NCI-H1930 (cell line): Measurements from ENCODE around the gene SPATS2.
A peak's percentile ranks its signal among the peaks of the same experiment; 100 is the strongest.

Experiments
- DNase-seq, 2 experiments: peaks; one replicate each; lab custom pipeline; 2025; lab: John Stamatoyannopoulos, UW

The SPATS2 gene

DNA sequence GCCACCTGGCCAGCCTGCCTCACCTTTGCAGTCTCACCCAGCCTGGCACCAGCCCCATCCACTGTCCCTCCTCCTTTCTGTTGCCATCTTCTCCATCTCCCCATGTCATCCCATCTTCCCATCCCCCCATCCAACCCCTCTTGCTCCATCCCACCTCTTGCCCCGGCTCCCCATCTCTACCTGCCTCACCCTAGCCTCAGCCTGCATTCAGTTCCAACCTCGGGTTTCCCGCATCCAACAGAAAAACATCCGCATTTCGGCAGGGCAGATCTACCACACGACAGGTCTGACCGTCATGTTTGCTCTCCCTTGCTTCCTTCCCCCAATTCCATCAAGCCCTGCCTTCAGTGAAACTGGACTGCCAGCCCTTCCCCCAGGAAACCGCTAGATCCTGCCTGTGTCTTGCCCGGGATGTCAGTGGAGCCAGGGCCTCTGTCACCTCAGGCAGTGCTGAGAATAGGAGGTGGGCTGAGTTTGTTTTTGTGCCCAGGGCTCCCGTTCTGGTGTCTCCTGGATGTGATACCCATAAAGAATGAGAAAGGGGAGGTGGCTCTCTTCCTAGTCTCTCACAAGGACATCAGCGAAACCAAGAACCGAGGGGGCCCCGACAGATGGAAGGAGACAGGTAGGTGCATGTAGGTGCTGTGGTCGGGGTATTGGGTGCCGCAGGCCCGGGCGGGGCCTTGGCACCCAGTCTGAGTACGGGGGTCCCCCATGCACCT lies 174.0 kb downstream of the SPATS2 start:
- DNase-seq, result no peak

DNA sequence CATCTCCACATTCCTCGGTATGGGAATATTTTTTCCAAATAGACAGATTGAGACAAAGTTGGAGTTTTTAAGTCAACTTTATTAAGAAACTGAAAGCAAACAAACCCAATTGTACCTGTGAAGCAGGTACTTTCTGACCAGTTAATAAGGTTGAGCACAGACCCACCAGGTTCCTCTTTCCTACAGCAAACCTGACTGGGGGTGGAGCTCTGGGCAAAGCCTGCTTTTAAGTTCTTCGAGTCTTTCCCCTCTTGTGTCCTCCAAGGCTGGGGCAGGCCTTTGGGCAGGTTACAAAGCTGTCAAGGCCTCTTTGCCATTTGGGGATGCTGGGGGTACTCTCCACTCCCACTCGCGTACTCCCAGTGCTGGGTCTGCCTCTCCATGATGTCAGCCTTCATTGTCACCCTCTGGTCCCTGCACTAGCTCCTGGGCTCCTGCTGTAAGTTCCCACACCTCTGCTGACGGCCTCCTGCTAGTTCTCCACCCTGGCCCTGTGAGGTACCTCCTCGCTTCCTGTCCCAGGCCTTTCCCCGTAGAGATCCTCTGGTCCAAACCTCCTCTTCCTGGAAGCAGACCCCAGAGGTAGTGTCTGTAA lies 174.7 kb downstream of the SPATS2 start:
- DNase-seq, result no peak

DNA sequence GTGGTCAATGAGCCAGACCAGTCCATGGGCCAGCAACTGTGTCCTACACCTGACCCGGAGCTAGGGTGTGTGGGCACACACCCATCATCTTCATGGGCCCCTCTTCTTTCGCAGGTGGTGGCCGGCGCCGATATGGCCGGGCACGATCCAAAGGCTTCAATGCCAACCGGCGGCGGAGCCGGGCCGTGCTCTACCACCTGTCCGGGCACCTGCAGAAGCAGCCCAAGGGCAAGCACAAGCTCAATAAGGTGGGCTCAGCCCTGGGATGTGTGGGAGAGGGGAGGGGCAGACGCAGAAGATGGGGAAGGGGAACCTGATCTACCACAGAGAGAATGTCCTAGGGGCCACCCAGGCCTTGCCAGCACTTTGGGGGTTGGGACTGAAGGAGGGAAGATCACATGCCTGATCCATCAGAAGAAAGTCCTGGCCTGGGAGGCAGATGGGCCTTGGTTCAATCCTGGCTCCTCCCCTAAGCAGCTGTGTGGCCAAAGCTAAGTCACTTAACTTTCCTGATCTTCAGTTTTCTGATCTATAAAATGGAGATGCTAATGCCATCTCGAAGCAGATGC lies 175.4 kb downstream of the SPATS2 start:
- DNase-seq, result no peak

DNA sequence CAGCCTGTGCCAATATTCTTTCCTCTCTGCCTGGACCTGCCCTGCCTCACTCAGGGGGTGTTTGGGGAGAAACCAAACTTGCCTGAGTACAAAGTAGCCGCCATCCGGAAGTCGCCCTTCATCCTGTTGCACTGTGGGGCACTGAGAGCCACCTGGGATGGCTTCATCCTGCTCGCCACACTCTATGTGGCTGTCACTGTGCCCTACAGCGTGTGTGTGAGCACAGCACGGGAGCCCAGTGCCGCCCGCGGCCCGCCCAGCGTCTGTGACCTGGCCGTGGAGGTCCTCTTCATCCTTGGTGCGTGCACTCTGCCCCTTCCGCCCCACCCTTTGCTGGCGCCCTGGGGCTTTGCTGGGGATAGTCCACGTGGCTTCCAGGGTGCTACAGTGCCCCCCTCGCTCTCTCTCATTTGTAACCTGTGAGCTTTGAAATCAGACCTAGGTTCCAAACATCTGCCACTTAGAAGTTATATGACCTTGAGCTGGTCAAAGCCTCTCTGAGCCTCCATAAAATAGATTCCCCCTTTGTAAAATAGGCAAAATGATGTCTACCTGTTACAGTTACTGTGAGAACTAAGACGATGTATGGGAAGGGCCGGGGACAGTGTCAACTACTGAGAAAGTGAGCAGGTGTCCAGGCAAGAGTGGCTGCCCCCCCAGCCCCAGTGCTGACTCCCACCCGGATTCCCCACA lies 176.1 kb downstream of the SPATS2 start:
- no peak for DNase-seq

DNA sequence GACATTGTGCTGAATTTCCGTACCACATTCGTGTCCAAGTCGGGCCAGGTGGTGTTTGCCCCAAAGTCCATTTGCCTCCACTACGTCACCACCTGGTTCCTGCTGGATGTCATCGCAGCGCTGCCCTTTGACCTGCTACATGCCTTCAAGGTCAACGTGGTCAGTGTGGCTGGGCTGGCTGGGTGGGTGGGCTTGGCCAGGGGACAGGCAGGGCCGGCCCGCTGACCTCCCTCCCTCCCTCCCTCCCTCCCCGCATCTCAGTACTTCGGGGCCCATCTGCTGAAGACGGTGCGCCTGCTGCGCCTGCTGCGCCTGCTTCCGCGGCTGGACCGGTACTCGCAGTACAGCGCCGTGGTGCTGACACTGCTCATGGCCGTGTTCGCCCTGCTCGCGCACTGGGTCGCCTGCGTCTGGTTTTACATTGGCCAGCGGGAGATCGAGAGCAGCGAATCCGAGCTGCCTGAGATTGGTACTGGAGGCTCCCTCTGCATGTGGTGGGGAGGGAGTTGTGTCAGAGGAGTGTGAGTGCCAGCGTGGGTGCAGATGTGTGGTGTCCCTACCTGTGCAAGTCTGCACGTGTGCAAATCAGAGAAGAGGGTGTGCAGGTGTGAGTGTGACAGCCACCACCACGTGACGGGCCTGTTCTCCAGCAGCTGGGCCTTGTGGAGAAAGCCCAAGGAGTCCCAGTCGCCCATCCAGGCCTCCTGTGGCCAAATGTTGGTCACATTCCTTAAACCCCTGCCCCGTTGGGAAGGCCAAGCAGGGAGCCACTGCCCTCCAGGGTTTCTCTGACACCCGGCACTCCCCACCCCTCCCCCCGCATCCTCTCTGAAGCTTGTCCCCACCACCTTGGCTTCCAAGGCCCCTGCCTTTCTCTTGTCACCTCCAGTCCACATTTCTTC lies 176.9 kb downstream of the SPATS2 start:
- DNase-seq, result no peak

DNA sequence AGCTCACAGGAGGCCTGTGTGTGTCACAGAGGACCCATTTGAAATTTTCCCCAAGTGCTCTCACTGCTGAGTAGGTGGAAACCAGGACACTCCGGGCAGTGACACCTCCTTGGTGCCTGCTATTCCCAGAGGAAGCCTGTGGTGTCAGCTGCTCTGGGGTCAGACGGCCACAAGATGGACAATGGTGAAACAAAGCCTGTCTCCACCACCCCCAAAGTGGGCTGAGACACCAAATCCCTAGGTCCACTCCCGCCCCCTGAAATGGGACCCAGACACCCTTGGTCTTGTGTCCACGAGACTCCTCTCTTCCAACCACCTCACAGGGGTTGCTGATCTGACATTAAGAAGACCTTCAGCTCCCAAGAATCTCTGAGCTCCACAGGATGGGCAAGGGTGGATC lies 178.6 kb downstream of the SPATS2 start:
- no peak for DNase-seq

DNA sequence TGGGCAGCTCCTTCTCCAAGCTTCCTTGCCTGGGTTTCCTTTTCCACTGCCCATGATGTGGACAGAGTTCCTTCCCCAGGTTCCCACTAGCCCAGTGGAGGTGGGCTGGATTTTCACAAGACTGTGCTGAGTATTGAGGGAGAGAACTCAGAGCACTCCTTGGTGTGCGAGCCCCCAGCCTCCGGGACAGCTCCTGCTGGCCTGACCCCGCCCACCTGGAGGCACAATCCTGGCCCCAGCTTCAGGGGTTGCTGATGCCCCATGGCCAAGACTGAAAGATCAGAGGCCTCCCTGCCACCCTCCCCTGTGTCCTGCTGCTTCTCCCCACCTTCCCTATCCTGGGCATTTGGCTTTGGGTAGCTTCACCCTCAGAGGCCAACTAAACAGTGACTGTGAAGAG lies 179.2 kb downstream of the SPATS2 start:
- DNase-seq, result no peak

DNA sequence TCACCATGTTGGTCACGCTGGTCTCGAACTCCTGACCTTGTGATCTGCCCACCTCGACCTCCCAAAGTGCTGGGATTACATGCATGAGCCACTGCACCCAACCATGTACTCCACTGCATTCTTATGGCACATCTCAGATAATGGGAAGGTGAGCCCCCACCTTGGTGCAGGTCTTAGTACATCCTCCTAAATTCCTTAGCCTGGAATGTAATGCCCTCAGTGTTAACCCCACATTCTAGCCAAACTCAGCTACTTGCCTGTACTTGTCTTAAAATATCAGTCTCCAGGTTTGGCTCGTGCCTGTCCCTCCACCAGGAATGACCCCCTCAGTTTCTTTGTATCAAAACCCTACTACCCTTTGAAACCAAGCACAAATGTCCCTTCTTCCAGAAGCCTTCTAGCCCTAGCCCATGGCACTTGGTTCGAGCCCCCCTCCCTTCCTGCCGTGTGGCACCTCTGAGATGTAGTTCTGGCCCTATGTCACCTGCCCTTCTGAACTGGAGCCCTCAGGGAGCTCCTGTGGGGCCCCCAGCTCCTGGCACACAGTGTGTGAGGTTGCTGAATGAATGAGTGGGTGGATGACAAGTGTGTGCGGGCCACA lies 179.9 kb downstream of the SPATS2 start:
- DNase-seq, result no peak

DNA sequence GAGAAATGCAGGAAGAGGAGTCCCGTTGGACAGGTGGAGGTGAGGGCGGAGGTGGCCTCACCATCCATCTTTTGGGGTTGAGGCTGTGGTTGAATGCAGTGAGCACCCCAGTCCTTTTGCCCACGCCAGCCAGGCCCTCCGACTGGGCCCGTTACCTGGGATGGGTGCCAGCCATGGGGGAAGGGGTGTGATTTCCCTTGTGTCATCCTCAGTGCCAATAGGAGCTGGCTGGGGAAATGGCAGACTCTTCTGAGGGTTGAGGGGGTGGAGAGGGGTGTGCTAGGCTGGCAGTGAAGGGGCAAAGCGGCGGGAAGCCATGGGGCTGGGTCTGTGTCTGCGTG lies 181.2 kb downstream of the SPATS2 start:
- no peak for DNase-seq

DNA sequence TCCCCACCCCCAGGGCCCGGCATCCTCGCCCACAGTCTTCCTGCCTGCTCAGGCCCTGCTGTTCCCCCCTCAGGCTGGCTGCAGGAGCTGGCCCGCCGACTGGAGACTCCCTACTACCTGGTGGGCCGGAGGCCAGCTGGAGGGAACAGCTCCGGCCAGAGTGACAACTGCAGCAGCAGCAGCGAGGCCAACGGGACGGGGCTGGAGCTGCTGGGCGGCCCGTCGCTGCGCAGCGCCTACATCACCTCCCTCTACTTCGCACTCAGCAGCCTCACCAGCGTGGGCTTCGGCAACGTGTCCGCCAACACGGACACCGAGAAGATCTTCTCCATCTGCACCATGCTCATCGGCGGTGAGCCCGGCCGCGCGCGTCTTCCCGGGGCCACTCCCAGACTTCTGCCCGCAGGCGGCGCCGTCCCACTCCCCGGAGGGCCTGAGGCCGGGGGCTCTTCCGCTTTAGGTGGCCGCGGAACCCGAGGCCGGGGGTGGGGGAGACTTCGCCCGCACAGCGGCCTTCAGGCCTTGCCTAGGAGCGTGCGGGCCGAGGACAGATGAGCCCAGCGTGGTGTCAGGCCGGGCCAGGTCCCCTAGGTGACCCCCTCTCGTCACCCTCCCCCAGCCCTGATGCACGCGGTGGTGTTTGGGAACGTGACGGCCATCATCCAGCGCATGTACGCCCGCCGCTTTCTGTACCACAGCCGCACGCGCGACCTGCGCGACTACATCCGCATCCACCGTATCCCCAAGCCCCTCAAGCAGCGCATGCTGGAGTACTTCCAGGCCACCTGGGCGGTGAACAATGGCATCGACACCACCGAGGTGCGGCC lies 181.8 kb downstream of the SPATS2 start:
- no peak for DNase-seq

DNA sequence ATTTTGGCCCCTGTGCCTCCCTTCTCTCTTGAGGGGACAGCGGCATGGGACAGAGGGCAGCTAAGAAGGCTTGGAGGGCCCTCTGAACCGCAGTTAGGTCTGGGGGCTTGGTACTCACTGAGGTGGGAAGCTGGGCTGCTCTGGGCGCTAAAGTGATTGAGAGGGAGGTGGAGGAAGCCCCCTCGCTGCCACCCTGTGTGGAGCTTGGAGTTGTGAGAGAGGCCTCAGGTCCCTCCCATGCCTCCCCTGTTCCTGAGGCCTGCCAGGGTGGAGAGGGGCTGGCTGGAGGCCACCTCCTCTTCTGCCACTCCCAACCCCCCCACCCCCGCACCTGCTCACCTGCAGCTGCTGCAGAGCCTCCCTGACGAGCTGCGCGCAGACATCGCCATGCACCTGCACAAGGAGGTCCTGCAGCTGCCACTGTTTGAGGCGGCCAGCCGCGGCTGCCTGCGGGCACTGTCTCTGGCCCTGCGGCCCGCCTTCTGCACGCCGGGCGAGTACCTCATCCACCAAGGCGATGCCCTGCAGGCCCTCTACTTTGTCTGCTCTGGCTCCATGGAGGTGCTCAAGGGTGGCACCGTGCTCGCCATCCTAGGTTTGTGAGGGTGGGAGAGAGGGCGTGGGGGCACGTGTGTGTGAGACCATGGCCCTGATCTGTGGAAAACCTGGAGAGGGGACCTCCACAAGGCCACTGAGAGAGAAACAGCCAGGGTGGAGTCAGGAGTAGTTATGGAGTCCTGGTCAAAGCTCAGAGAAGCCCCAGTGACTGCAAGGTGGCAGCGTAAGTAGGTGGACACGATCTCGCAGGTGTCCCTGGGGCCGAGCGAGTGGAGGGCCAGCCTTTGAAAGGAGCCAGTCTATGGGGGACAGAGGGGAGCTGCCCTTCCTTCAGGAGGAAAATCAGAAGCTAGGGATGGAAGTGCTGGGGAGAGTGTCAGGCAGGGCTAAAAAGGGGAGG lies 182.8 kb downstream of the SPATS2 start:
- no peak for DNase-seq

DNA sequence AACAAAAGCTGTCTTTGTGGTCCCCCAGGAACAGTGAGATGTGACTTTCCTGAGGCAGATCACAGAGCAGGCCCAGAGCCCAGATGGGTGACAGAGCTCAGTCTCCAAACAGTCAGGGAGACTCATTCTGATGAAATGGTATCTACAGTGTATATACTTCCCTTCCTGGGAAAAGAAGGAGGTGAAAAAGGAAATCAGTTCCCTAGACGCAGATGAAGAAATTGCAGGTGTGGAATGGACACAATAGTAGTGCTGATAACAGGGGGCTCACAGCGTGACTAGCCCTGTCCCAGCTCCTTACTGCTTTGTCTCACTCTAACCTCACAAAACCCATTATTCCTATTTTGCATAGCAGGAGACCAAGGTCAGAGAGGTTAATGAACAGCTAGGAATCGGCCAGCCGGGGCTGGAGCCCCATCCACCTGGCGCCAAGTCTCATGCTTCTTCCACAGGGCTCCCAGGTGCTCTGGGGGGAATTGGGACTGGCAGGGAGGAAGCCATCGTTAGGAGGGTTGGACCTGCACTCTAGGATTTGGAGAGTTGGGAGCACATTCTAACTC lies 183.5 kb downstream of the SPATS2 start:
- no peak for DNase-seq

DNA sequence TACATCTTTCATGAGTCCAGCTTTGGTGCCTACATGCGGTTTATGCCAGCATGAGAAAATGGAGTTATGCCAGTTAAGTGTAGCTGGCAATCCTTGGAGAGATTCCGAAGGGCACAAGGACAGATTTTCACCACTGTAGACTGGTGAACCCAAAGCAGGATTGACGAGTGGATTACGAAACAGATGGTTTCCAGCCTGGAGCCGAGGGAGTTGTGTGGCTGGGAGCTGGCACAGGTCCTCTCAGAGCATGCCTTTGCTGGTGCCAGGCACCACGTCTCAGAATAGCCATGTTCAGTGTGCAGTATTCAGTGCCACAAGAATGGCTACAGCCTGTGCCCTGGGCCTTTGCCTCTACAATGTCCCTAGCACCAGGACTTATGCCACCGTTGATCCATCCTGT lies 184.8 kb downstream of the SPATS2 start:
- no peak for DNase-seq

DNA sequence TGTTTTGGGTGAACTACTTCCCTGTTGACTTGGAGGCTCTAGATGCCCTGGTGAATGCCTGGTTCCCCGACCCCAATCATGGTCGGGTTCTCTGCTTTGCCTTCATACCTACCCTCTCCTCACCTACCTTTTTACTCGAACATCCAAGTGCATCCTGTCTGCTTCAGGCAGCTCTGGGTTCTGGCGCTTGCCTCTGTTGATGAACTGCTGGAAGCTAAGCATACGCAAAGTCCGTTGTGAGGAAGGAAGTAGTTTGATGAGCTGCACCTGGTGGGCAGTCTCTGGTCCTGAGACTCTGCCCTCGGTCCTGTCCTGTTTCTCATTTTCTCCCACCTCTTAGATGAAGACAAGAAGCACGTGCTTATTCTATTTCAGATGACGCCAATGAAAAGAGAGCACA lies 185.2 kb downstream of the SPATS2 start:
- DNase-seq, result no peak

DNA sequence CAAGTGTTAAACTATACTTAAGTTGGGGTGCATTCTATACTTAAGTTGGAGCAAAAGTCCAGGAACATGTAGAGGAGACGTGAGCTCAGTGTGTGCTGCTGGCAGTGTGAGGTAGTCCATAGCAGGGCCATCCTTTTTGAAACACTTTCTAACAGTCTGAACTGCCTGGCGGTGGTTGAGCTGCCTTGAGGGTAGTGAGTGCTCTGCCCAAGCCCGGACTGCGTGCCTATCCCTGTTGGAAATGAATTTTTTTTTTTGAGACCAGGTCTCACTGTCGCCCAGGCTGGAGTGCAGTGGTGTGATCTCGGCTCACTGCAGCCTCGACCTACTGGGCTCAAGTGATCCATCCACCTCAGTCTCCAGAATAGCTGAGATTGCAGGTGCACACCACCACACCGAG lies 185.6 kb downstream of the SPATS2 start:
- DNase-seq, result no peak

DNA sequence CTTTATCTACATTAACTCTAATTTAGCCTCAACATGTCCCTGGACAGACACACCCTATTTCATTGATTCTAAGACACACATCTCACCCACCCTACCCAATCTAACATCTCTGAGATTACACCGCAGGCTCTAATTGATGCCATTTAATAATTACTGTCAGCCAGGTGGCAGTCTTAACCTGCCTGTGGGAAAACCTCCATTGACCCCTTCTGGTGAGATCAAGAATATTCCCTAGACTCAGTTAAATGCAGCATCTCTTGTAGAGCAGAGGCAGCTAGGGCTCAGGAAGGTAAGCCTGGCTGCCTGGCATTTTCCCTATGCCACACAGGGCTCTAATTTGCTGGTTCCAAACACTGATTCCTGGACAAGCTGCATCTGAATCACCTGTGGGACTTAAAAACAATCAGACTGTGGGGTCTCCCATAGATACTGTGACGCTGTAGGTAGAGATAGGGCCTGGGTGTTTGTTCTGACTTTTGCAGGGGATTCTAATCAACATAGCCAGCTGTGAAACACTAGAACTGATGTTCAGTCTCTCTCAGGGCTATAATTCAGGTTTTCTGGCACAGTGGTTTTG lies 186.3 kb downstream of the SPATS2 start:
- peak; percentile 19 to 43 for DNase-seq

DNA sequence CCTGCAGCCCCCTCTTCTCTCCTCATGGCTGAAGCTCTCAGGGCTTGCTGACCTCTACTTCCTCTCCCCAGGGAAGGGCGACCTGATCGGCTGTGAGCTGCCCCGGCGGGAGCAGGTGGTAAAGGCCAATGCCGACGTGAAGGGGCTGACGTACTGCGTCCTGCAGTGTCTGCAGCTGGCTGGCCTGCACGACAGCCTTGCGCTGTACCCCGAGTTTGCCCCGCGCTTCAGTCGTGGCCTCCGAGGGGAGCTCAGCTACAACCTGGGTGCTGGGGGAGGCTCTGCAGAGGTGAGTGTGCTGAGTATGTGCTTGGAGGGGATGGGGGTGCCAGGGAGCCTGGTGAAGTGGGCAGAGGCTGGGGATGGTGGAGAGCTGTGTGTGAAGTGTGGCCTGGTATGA lies 187.0 kb downstream of the SPATS2 start:
- DNase-seq, result no peak

DNA sequence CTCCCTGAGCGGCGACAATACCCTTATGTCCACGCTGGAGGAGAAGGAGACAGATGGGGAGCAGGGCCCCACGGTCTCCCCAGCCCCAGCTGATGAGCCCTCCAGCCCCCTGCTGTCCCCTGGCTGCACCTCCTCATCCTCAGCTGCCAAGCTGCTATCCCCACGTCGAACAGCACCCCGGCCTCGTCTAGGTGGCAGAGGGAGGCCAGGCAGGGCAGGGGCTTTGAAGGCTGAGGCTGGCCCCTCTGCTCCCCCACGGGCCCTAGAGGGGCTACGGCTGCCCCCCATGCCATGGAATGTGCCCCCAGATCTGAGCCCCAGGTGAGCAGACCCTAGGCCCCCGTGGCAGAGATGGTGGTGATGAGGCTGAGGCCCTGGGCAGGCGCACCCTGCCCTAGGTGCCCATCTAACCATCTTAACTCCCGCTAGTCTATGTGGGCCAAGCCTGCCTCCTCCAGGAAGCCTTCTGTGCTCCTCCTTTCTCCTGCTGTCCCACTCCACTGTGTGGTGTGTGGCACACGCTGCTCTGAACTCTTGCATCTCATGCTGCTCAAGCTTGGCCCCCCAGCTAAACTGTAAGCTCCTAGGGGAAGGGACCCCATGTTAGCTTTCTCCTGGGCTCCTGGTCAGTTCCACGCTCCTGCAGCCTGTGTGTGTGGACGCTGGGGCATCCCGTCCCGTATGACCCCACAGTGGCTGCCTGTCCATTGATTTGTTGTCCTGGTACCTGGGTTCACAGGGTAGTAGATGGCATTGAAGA lies 188.5 kb downstream of the SPATS2 start:
- no peak for DNase-seq
